ENCODE measurements around the gene TXNDC12. TPM values are rescaled to one million over a fixed set of nuclear protein-coding genes. Genes with fewer than 3 reads are reported as not detected.

Gene TXNDC12
- total RNA-seq, 4 donors from 2014 or later: 16.9 to 23.0 (median 19.6) TPM

DNA sequence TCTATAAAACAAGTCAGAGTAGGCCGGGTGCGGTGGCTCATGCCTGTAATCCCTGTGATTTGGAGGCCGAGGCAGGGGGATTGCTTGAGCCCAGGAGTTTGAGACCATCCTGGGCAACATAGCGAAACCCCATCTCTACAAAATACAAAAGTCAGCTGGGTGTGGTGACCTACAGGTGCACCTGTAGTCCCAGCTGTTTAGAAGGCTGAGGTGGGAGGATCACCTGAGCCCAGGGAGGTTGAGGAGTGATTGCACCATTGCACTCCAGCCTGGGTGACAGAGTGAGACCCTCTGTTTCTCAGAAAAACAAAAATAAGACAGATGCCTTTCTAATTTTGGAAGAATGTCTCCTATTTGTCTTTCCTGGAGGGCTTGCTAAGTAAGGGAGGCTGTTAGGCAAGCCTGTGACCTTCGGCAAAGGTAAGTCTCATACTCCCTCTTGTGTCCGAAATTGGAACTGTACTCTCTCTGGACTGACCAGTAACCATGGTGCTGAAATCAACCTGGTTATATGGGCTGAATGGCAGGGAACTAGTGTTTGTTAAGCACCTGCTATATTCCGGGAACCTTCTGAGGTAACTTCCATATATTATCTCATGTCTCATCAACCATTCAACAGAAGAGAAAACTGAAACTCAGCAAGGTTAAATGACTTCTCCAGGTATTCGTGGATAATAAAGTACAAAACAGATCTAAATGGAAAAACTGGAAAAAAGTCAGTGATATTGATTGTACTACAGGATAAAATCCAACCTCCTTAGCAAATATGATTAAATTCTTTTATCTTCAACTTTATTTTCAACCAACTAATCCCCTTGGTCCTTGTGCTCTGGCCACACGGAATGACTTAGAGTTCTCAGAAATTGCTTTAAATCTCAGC lies 52.7 kb downstream of the TXNDC12 start:
- Histone ChIP-seq H3K4me3 (no peak overlapping the region), H3K27me3 (peaks cover 37% of the 10 kb centered on the region), H3K27ac (no peak overlapping the region), H3K9me3 (no peaks in the 10 kb centered on the region), H3K36me3 (no peaks in the 10 kb centered on the region), H3K4me1 (peaks cover 0 to under 1% (median 0%) of the 10 kb centered on the region in 3 donors)
- ATAC-seq: peak; percentile 83
- 52 to 53% methylated on average over 8 to 9 of the region's 9 CpGs for WGBS, 2 donors (ENCODE audit: low coverage in 1 of 2)
- TF ChIP-seq POLR2AphosphoS5 (IDR thresholded peaks at IDR 0.05) (no peak), CTCF (IDR thresholded peaks at IDR 0.05) (peak; percentile 85 to 87 (median 86)), EP300 (IDR thresholded peaks at IDR 0.05) (no peak)

DNA sequence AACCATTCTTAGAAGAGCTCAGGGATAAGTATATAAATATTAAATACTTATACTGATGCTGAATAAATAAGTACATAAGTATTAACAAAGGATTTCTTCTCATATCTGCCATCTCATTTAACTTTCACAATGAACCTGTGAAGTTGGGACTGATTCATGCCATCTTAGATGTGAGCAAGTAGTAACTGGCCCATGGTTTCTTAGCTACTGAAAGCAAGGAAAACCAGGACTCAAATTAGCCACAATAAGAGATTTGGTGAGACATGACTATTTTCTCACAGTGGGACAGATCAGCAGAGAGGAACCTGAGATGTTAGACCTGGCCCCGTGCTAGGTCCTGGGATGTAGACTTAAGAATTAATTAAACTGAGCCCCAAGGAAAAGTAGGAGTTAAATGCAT lies 56.3 kb downstream of the TXNDC12 start:
- H3K9me3 ChIP-seq: no peaks in the 10 kb centered on the region
- ATAC-seq: no peak
- peaks cover 44% of the 10 kb centered on the region for H3K27me3 ChIP-seq
- no peak overlapping the region for H3K4me3 ChIP-seq
- H3K27ac ChIP-seq: no peak overlapping the region
- no peak for TF ChIP-seq CTCF (IDR thresholded peaks at IDR 0.05)
- TF ChIP-seq POLR2A (IDR thresholded peaks at IDR 0.05): no peak
- TF ChIP-seq EP300 (IDR thresholded peaks at IDR 0.05): no peak
- TF ChIP-seq POLR2AphosphoS5 (IDR thresholded peaks at IDR 0.05): no peak
- WGBS, 2 donors (ENCODE audit: low coverage in 1 of 2): 100% methylated on average over 1 of the region's 1 CpG; no CpG with 5 or more reads in 1 of the 2 donors
- H3K4me1 ChIP-seq: no peaks in the 10 kb centered on the region
- no peaks in the 10 kb centered on the region for H3K36me3 ChIP-seq

GRCh38 chr1:51997974-51998382 lies 57.0 kb downstream of the TXNDC12 start:
- Histone ChIP-seq H3K27ac (no peak overlapping the region), H3K4me3 (no peak overlapping the region), H3K4me1 (no peaks in the 10 kb centered on the region), H3K27me3 (peaks cover 46% of the 10 kb centered on the region), H3K9me3 (no peaks in the 10 kb centered on the region), H3K36me3 (no peaks in the 10 kb centered on the region)
- ATAC-seq: no peak
- no peak for TF ChIP-seq POLR2AphosphoS5 (IDR thresholded peaks at IDR 0.05)
- no peak for TF ChIP-seq CTCF (IDR thresholded peaks at IDR 0.05)
- no peak for TF ChIP-seq POLR2A (IDR thresholded peaks at IDR 0.05)
- TF ChIP-seq EP300 (IDR thresholded peaks at IDR 0.05): no peak
- WGBS, 2 donors (ENCODE audit: low coverage in 1 of 2): 20 to 56% methylated on average over 1 to 4 of the region's 5 CpGs

DNA sequence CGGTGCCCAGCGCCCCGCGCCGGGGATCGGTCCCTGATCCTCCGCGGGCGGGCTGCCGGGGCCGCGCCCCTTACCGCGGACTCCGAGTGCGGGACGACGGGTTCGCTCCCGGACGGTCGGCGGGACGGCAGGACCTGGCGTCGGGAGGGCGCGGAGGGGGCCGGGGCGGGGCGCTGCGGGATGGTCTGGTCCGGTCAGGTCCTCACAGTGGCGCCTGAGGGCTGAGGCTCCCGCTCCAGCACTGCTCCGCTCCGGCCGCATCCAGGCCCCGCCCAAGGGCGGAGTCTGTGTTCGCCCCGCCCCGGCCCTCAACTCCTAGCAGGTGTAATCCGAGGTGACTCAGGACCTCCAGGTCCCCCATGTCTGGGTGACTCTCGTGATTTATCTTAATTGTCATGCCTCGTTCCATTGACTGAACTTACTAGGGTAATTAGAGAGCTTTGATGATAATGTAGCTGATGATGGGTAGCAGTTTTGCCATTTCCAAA lies 64.5 kb downstream of the TXNDC12 start, which contains the start of gene RAB3B:
TSS of gene RAB3B (minus strand) at position 223 of the 488 bp plus-strand sequence. CDS start 13,583 bp downstream, outside the sequence.
- WGBS, 2 donors (ENCODE audit: low coverage in 1 of 2): 17 to 20% methylated on average over 1 to 2 of the region's 46 CpGs
- H3K4me3 ChIP-seq: peak within 1 kb of the TSS; percentile 17 to 50
- peak; percentile 48 for ATAC-seq
- no peak for TF ChIP-seq CTCF (IDR thresholded peaks at IDR 0.05)
- H3K4me1 ChIP-seq: peaks cover 0 to 10% (median 3%) of the 10 kb centered on the region in 3 donors
- H3K27ac ChIP-seq: no peak within 1 kb of the TSS
- peaks cover 63% of the 10 kb centered on the region for H3K27me3 ChIP-seq
- H3K36me3 ChIP-seq: no peaks in the 10 kb centered on the region
- no peaks in the 10 kb centered on the region for H3K9me3 ChIP-seq

Data from gastroesophageal sphincter (tissue), 4 donors.